ENCODE measurements around the gene PTPRN2.

The PTPRN2 gene

DNA sequence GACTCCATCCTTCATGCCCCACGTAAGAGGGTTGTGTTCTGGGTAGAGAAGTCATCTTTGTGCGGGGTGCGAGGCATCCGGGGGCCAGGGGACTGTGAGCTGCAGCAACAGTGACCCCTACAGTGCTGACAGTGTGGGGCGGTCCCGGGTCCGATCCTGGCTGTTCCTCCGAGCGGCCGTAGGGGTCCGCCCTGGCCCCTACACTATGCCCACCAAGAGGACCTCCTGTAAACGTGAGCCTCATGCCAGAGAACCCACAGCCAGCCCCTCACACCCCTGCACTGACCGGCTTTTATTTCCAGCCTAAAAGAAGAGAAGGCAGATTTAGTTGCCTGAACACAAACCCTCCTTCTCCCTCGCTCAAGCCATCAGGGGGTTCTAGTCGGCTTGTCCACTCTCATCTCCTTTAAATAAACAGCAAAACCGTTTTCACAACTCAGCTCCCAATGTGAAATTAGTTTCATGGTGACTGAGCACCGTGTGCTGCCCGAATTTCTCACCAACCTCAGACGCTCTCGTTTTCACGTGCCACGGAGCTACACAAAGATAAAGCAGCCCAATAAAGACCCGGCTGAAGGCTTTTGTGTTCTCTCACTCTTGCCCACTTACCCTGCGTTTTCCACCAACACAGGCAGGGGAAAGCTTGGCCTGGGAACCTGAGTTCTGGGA is 588.6 kb downstream of the PTPRN2 start:
- in situ Hi-C loops (cut with MboI; ENCODE audit: low pct_unique_long_range_greater_than_20kb, low sequenced_read_pairs), result no loop called here

DNA sequence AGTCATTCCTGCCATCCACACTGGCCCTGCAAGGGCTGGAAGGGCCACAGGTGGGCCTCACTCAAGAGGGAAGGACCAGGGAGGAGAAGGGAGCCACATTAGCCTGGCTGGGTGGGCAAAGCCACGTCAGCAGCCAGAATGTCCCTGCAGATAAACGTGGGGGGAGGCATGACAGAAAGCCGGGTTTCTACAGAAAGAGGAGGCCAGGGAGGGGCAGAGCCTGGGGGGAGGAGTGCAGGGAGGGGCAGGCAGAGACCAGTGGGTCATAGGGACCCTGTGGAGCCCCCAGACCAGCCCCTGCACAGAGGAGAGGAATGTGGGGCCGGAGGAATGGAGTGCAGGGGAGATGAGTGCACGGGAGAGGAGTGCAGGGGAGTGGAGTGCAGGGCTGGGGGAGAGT is 590.2 kb downstream of the PTPRN2 start:
- in situ Hi-C loops (cut with MboI; ENCODE audit: low pct_unique_long_range_greater_than_20kb, low sequenced_read_pairs), result no loop called here
- DNase-seq, result no peak

More for the DNA sequence above, 588.6 kb downstream of the PTPRN2 start:
- DNase-seq, result no peak

DNA sequence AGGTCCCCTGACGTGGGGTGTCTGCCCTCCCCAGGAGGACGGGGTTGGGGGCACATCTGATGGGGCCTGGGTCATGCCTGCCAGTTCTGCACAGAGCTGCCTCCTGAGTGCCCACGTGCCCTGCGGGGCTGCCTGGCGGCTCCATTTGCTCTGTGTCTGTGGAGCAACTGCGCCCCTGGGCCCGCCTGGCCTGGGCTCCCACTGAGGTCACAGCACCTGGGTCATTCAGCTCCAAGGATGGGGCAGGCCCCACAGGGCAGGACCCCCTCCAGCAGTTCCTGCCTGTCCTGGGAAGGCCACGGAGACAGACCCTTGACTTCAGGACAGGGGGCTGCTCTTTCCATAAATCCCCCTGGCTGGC is 590.6 kb downstream of the PTPRN2 start:
- in situ Hi-C loops (cut with MboI; ENCODE audit: low pct_unique_long_range_greater_than_20kb, low sequenced_read_pairs), result no loop called here
- DNase-seq, result no peak

DNA sequence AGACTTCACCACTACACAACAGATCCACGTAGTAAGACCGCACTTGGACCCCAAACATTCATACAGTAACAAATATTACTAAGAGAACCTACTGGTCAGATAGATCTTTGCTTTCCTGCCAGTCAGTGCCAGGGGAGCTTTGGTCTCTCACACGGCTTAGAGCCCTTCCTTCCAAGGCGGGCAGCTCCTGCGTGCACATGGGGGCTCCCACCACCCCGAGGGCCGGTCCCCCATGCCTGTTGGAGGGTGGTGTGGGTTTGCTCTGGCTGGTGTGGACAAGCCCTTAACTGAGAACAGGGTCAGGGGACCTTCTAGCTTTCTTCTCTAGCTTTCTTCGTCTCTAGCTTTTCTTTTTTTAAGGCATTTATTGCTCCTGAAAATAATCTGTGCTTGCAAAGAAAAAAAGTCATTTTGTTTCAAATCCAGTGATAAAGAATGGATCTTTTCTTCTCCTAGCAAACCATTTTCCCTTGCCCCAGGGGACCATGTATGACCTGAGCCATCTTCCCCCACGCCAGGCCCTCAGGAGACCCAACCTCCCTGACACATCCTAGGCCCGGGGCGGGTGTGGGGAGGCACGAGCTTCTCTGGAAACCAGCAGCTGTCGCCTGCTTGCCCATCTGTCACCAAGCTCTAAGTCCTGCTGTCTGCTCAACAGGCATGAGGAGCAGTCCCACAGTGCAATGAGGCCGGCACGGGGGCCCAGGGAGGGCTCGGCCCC is 591.1 kb downstream of the PTPRN2 start:
- in situ Hi-C loops (cut with MboI; ENCODE audit: low pct_unique_long_range_greater_than_20kb, low sequenced_read_pairs), result no loop called here
- no peak for DNase-seq

DNA sequence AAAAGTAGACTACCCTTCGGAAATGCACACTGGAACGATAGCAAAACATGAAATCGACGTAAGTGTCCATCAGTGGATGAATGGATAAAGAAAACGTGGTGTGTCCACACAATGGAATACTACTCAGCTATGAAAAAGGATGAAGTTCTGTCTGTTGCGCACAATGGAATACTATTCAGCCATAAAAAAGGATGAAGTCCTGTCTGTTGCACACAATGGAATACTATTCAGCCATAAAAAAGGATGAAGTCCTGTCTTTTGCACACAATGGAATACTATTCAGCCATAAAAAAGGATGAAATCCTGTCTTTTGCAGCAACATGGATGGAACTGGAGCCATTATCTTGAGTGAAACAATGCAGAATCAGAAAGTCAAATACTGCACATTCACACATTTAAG is 591.8 kb downstream of the PTPRN2 start:
- in situ Hi-C loops (cut with MboI; ENCODE audit: low pct_unique_long_range_greater_than_20kb, low sequenced_read_pairs), result no loop called here
- no peak for DNase-seq

DNA sequence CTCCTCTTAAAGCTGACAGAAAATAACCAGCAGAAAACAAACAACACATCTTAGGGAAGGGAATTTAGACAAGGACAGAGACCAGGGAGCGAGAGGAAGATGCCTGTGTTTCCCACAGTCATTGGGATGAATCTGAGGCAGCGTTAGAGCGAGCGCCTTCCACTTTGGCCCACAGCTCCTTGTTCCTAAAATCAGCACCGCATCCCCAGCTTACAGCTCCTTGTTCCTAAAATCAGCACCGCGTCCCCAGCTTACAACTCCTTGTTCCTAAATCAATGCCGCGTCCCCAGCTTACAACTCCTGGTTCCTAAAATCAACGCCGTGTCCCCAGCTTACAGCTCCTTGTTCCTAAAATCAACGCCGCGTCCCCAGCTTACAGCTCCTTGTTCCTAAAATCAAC is 593.3 kb downstream of the PTPRN2 start:
- DNase-seq, result no peak

DNA sequence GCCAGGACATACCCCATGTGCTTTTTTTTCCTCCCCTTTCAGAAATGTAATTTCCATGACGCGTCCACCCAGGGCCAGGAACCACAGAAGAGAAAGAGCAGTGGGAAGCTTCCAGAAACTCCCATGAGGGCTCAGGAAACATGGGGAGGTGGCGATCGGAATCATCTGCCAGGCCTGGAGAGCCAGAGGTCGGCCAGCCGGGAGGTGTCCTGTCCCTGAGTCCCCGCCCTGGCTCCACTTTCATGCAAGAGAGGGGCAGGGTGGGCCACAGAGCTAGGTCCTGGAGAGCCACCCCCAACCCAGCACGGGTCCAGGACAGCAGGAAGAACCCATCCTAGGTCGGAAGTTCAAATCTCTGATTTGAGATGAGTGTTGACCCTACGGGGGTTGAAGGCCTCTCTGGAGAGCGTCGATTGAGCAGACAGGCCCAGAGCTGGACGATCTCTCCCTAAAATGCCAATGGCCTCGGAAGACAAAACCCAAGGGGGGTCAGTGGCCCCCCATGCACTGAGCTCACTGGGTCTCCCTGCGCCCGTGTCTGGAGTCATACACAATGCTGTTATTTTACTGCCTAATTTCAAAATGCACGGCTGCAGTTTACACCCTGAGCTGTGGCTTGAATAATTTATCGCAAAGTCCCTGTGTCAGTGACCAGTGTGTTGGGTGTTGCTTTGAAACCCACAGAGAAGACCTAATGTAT is 594.1 kb downstream of the PTPRN2 start:
- no peak for DNase-seq
- in situ Hi-C loops (cut with MboI; ENCODE audit: low pct_unique_long_range_greater_than_20kb, low sequenced_read_pairs), result no loop called here

More for the DNA sequence above, 593.3 kb downstream of the PTPRN2 start:
- in situ Hi-C loops (cut with MboI; ENCODE audit: low pct_unique_long_range_greater_than_20kb, low sequenced_read_pairs), result no loop called here

DNA sequence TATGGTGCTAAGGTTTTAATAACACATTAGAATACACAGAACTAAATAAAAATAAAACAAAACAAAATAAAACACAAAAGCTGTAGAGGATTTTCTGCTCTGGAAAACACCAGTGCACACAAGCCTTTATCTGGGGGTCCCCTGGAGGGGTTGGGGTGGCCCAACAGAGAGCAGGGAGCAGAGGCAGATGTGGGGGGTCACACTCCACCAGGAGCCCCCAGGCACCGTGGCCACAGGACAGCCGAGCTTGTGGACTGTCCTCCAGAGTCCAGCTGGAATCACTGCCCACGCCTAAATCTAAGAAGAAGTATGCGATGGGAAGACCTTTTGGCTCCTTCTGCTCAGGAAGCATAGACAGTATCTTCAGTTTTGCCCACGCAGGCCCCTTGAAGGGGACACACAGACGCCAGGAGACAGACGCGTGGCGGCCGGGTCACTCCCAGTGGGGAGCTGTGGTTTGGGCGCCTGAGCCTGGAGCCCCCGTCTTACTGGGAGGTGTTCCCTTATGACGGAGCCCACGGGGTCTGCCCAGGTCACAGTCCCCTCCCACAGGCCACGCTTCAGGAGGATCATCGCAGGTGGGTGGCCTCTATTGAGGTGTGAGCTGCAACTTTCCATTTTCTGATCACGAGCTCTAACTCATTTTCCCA is 595.0 kb downstream of the PTPRN2 start:
- in situ Hi-C loops (cut with MboI; ENCODE audit: low pct_unique_long_range_greater_than_20kb, low sequenced_read_pairs), result no loop called here
- no peak for DNase-seq

DNA sequence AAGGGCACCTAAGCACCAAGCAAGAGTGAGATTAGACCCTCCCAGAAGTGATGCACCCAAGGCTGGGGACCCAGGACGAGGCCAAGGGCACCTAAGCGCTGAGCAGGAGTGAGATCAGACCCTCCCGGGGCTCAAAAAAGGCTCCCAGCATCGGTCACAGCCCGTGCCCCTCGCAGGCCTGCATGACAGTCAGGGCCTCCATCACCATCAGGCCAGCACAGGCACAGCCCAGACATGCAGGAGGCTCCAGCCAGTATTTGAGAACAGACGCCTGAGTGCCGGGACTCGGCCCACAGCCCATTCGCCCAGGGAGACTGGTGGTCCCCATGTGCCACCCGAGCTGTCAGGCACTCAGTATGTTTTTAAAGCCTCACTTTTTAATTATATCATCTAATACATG is 595.9 kb downstream of the PTPRN2 start:
- in situ Hi-C loops (cut with MboI; ENCODE audit: low pct_unique_long_range_greater_than_20kb, low sequenced_read_pairs), result no loop called here
- DNase-seq, result no peak

DNA sequence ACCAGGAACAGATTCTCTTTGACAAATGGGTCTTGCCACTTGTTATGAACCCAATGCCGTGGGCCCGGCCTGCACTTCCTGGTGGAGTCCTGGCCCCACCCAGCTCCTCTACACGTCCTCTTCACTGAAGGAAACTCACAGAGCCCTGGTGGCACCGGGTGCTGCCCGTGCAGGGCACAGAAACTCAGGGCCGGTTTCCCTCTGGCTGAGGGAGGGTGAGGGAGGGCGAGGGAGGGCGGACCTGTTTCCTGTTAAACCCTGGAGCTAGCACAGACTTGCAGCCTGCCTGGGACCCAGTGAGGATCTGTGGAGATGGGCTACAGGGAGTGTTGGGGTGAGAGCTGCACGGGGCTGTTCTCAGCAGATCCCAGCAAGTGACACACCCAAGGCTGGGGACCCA is 596.3 kb downstream of the PTPRN2 start:
- DNase-seq, result no peak
- in situ Hi-C loops (cut with MboI; ENCODE audit: low pct_unique_long_range_greater_than_20kb, low sequenced_read_pairs), result no loop called here

- DNase-seq, result no peak
- in situ Hi-C loops (cut with MboI; ENCODE audit: low pct_unique_long_range_greater_than_20kb, low sequenced_read_pairs), result no loop called here
These were observed 596.8 kb downstream of the PTPRN2 start for GRCh38 chr7:157990881-157991250.

DNA sequence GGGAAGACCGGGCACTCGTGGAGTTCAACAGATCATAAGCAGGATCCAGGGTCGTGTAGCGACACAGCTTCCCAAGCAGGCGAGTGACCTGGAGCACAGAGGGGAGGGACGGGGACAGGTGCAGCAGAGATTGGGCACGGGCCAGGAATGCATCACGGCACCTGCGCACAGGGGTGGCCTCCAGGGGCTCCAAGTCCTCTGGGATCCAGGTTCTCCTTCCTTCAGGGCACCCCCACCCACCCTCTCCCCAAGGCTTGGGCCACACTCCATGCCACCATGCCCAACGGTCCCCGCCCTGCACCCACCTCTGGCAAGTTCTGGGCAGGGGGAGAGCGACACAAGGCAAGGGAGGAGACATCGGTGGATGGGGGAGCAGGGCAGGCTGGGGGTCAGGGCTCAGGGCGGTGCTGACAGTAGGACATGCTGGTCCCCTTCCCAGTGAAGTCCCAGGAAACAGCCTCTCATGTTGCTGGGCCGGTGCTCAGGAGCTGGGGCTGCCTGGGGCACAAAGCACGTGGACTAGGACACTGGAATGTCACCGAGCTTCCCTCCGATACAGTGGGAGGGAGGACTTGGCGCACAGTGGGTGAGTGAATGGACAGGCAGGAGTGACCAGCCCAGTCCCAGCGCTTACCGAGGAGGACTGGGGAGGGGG is 597.3 kb downstream of the PTPRN2 start:
- DNase-seq, result no peak
- in situ Hi-C loops (cut with MboI; ENCODE audit: low pct_unique_long_range_greater_than_20kb, low sequenced_read_pairs), result no loop called here

DNA sequence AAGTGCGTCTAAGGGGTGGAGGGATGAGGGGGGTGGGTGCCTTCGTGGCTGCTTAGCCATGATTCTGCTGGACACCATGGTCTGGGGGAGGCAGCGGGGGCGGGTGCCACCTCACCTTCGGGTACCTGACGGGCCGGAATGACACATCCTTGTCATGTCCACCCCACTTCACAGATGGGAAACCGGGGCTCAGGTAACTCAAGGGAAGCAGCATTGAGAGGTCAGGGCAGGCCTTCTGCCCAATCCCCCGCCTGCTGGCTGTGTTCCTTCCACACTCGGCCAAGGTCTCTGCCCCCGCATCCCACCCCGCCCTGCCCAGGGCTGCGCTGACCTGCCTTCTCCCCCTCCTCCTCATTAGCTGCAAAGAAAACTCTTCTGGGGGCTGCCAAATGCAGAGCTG is 598.0 kb downstream of the PTPRN2 start:
- in situ Hi-C loops (cut with MboI; ENCODE audit: low pct_unique_long_range_greater_than_20kb, low sequenced_read_pairs), result no loop called here
- no peak for DNase-seq

- no peak for DNase-seq
- in situ Hi-C loops (cut with MboI; ENCODE audit: low pct_unique_long_range_greater_than_20kb, low sequenced_read_pairs), result no loop called here
These were observed 599.7 kb downstream of the PTPRN2 start for GRCh38 chr7:157987906-157988305.

- no peak for DNase-seq
These were observed 601.6 kb downstream of the PTPRN2 start for GRCh38 chr7:157986051-157986450.

GRCh38 chr7:157985636-157986035 is 602.0 kb downstream of the PTPRN2 start:
- no peak for DNase-seq
- in situ Hi-C loops (cut with MboI; ENCODE audit: low pct_unique_long_range_greater_than_20kb, low sequenced_read_pairs), result no loop called here

More at GRCh38 chr7:157986051-157986450, 601.6 kb downstream of the PTPRN2 start:
- in situ Hi-C loops (cut with MboI; ENCODE audit: low pct_unique_long_range_greater_than_20kb, low sequenced_read_pairs), result no loop called here

GRCh38 chr7:157984423-157985163 is 603.0 kb downstream of the PTPRN2 start:
- in situ Hi-C loops (cut with MboI; ENCODE audit: low pct_unique_long_range_greater_than_20kb, low sequenced_read_pairs), result no loop called here
- no peak for DNase-seq

GRCh38 chr7:157983502-157984422 is 603.9 kb downstream of the PTPRN2 start:
- DNase-seq, result no peak
- in situ Hi-C loops (cut with MboI; ENCODE audit: low pct_unique_long_range_greater_than_20kb, low sequenced_read_pairs), result no loop called here
